Aorta (tissue), 5 donors: ENCODE measurements around the gene HS6ST2. TPM values are rescaled to one million over a fixed set of nuclear protein-coding genes. Genes with fewer than 3 reads are reported as not detected.

Source experiments
- ATAC-seq: fragments of 200-7000 bp; cut with Tn5 transposase; one replicate; pipeline ENCODE4 v1.9.1; 2022; ENCODE audit warnings: moderate library complexity; ENCODE audit not compliant: low FRiP score
- DNase-seq, 2 donors: peaks; one replicate each; pipeline ENCODE4 v3.0.0-alpha.2; 2020
- H3K27ac ChIP-seq, 2 donors: one replicate each; pipeline ENCODE4 v1.5.1; 2013; ENCODE audit warnings: low read length in 2 of 2, mild to moderate bottlenecking in 2 of 2, moderate library complexity in 2 of 2, control low read depth in 1 of 2, inconsistent platforms in 1 of 2, low read depth in 1 of 2
- H3K27me3 ChIP-seq, 2 donors: one replicate each; pipeline ENCODE4 v1.6.1; 2013; ENCODE audit warnings: control low read depth in 1 of 2, low read length in 1 of 2, mild to moderate bottlenecking in 1 of 2, moderate library complexity in 1 of 2; ENCODE audit not compliant: insufficient read depth in 2 of 2, control insufficient read depth in 1 of 2
- H3K36me3 ChIP-seq, 2 donors: one replicate each; pipeline ENCODE4 v1.6.1; 2013; ENCODE audit warnings: control low read depth in 1 of 2, low read length in 1 of 2, mild to moderate bottlenecking in 1 of 2; ENCODE audit not compliant: insufficient read depth in 2 of 2, control insufficient read depth in 1 of 2
- H3K4me1 ChIP-seq, 2 donors: one replicate each; pipeline ENCODE4 v1.6.1; 2013; ENCODE audit warnings: low read length in 2 of 2, control low read depth in 1 of 2, mild to moderate bottlenecking in 1 of 2, moderate library complexity in 1 of 2; ENCODE audit not compliant: insufficient read depth in 2 of 2, control insufficient read depth in 1 of 2
- H3K4me3 ChIP-seq, 2 donors: one replicate each; pipeline ENCODE4 v1.5.1; 2013; ENCODE audit warnings: low read length in 2 of 2, control low read depth in 1 of 2, mild to moderate bottlenecking in 1 of 2
- H3K9me3 ChIP-seq: one replicate; pipeline ENCODE4 v1.6.1; 2013; ENCODE audit warnings: mild to moderate bottlenecking, low read length; ENCODE audit not compliant: control insufficient read depth
- WGBS, 2 donors: extraction: QIAGEN DNeasy Blood & Tissue Kit; methylation state at CpG; one replicate each; pipeline ENCODE4 v1.1.7; 2013; 5-methylcytosine and 5-hydroxymethylcytosine counted together
- intact Hi-C, 2 donors: fragments of 100-400 bp; cut with DNase I; formaldehyde crosslinking; loops; one replicate each; pipeline versions ENCODE4 v1.14.2 to v1.15.0; 2022
- polyA plus RNA-seq, 2 donors: library from polyadenylated mRNA; stranded (reverse); fragments of 200-250 nt; gene quantifications; one replicate each; pipeline ENCODE4 v1.2.3, GENCODE V29; 2013
- total RNA-seq, 2 donors: library from RNA; stranded (reverse); fragmentation: NEBNext Ultra II Directional; extraction: Animal tissue kit (Norgen Biotek cat#: 25700); gene quantifications; one replicate each; pipeline ENCODE4 v1.2.1, GENCODE V29; 2021
- donor health status: healthy with polysubstance abuse.
- donor health status: Bipolar disorder and iron deficiency.
- donor health status: DM: no; HTN: no; CAD: no.
- donor health status: DM: no; HTN: no; CAD: no.
- donor health status: DM: yes; HTN: yes; CAD: no.

Gene HS6ST2
- total and polyA plus RNA-seq, 4 donors: 0.06 to 0.09 TPM; not detected in 2

- no peaks in the 10 kb centered on the region for H3K4me1 ChIP-seq
- H3K27me3 ChIP-seq: no peaks in the 10 kb centered on the region
- DNase-seq (no peak), ATAC-seq (no peak)
- H3K36me3 ChIP-seq: no peaks in the 10 kb centered on the region
- H3K9me3 ChIP-seq: no peaks in the 10 kb centered on the region
- intact Hi-C loops: no loop called here
- no peak overlapping the region for H3K4me3 ChIP-seq
- no peak overlapping the region for H3K27ac ChIP-seq
- 68 to 78% methylated on average over 9 of the region's 9 CpGs for WGBS, 2 donors
These were observed 150.9 kb downstream of the HS6ST2 start for GRCh38 chrX:132807411-132808030.

- Histone ChIP-seq H3K27me3 (no peaks in the 10 kb centered on the region), H3K4me1 (no peaks in the 10 kb centered on the region), H3K4me3 (no peak overlapping the region), H3K9me3 (no peaks in the 10 kb centered on the region), H3K27ac (no peak overlapping the region), H3K36me3 (no peaks in the 10 kb centered on the region)
- no peak for DNase-seq
- ATAC-seq: no peak
- 73 to 80% methylated on average over 4 of the region's 4 CpGs for whole genome bisulfite sequencing, 2 donors
- intact Hi-C loops: no loop called here
These were observed 156.4 kb downstream of the HS6ST2 start for GRCh38 chrX:132802033-132802432.

- DNase-seq (no peak), ATAC-seq (no peak)
- Histone ChIP-seq H3K4me1 (no peaks in the 10 kb centered on the region), H3K36me3 (no peaks in the 10 kb centered on the region), H3K27me3 (no peaks in the 10 kb centered on the region), H3K9me3 (no peaks in the 10 kb centered on the region), H3K27ac (no peak overlapping the region), H3K4me3 (no peak overlapping the region)
- intact Hi-C loops: no loop called here
- 61 to 70% methylated on average over 4 of the region's 4 CpGs for WGBS, 2 donors
These were observed 163.2 kb downstream of the HS6ST2 start for GRCh38 chrX:132795181-132795580.

GRCh38 chrX:132791714-132792113 lies 166.7 kb downstream of the HS6ST2 start:
- Histone ChIP-seq H3K36me3 (no peaks in the 10 kb centered on the region), H3K9me3 (no peaks in the 10 kb centered on the region), H3K4me3 (no peak overlapping the region), H3K27me3 (no peaks in the 10 kb centered on the region), H3K4me1 (no peaks in the 10 kb centered on the region), H3K27ac (no peak overlapping the region)
- WGBS, 2 donors: 55 to 64% methylated on average over 2 of the region's 2 CpGs
- intact Hi-C loops: no loop called here
- ATAC-seq (no peak), DNase-seq (no peak)

GRCh38 chrX:132790329-132790728 lies 168.1 kb downstream of the HS6ST2 start:
- DNase-seq (no peak), ATAC-seq (no peak)
- intact Hi-C loops: no loop called here
- H3K9me3 ChIP-seq: no peaks in the 10 kb centered on the region
- H3K4me1 ChIP-seq: no peaks in the 10 kb centered on the region
- no peak overlapping the region for H3K4me3 ChIP-seq
- no peak overlapping the region for H3K27ac ChIP-seq
- H3K36me3 ChIP-seq: no peaks in the 10 kb centered on the region
- H3K27me3 ChIP-seq: no peaks in the 10 kb centered on the region
- 75 to 94% methylated on average over 2 of the region's 2 CpGs for WGBS, 2 donors

GRCh38 chrX:132786217-132786616 lies 172.2 kb downstream of the HS6ST2 start:
- Histone ChIP-seq H3K4me3 (no peak overlapping the region), H3K36me3 (no peaks in the 10 kb centered on the region), H3K4me1 (no peaks in the 10 kb centered on the region), H3K27ac (no peak overlapping the region), H3K27me3 (no peaks in the 10 kb centered on the region), H3K9me3 (no peaks in the 10 kb centered on the region)
- WGBS, 2 donors: 80 to 98% methylated on average over 1 of the region's 1 CpG
- ATAC-seq (no peak), DNase-seq (no peak)
- intact Hi-C loops: no loop called here

GRCh38 chrX:132778917-132779316 lies 179.5 kb downstream of the HS6ST2 start:
- H3K36me3 ChIP-seq: no peaks in the 10 kb centered on the region
- ATAC-seq (no peak), DNase-seq (no peak)
- no peak overlapping the region for H3K27ac ChIP-seq
- peaks cover 0 to 2% of the 10 kb centered on the region in 2 donors for H3K27me3 ChIP-seq
- H3K9me3 ChIP-seq: no peaks in the 10 kb centered on the region
- no peak overlapping the region for H3K4me3 ChIP-seq
- intact Hi-C loops: no loop called here
- H3K4me1 ChIP-seq: no peaks in the 10 kb centered on the region

- Histone ChIP-seq H3K4me1 (no peaks in the 10 kb centered on the region), H3K9me3 (no peaks in the 10 kb centered on the region), H3K27ac (no peak overlapping the region), H3K27me3 (peaks cover 0 to 2% of the 10 kb centered on the region in 2 donors), H3K4me3 (no peak overlapping the region), H3K36me3 (no peaks in the 10 kb centered on the region)
- 68 to 86% methylated on average over 6 of the region's 6 CpGs for WGBS, 2 donors
- DNase-seq (no peak), ATAC-seq (no peak)
- intact Hi-C loops: no loop called here
These were observed 181.8 kb downstream of the HS6ST2 start for GRCh38 chrX:132776486-132777210.

- DNase-seq: no peak
- Histone ChIP-seq H3K36me3 (no peaks in the 10 kb centered on the region), H3K4me1 (no peaks in the 10 kb centered on the region), H3K4me3 (no peak overlapping the region), H3K9me3 (no peaks in the 10 kb centered on the region), H3K27ac (no peak overlapping the region), H3K27me3 (no peaks in the 10 kb centered on the region)
- 80 to 83% methylated on average over 7 of the region's 7 CpGs for WGBS, 2 donors
- ATAC-seq: no peak
- intact Hi-C loops: no loop called here
These were observed 183.1 kb downstream of the HS6ST2 start for GRCh38 chrX:132775263-132775823.
